SU-DHL-6 (cell line): ENCODE measurements around the gene IL36G.

Experiments used
- H2AFZ ChIP-seq: fragments of 200-600 bp; sonication (generic); 2 replicates; pipeline ENCODE4 v1.6.1; 2014; ENCODE audit warnings: low read depth, mild to moderate bottlenecking, moderate library complexity, mixed read lengths, antibody characterized with exemption, low read length; ENCODE audit not compliant: severe bottlenecking
- H3F3A ChIP-seq: fragments of 200-600 bp; shearing (Covaris generic); 2 replicates; pipeline ENCODE4 v1.6.0; 2016; ENCODE audit warnings: antibody characterized with exemption, mild to moderate bottlenecking; ENCODE audit not compliant: insufficient read depth
- H3K27ac ChIP-seq: fragments of 200-600 bp; sonication (generic); 2 replicates; pipeline ENCODE4 v1.5.1; 2016; ENCODE audit warnings: low read depth, mild to moderate bottlenecking, low read length, moderate library complexity, mixed read lengths
- H3K27me3 ChIP-seq: fragments of 200-600 bp; sonication (generic), shearing (Covaris generic); 2 replicates; pipeline ENCODE4 v1.6.0; 2014; ENCODE audit warnings: mild to moderate bottlenecking, low read length
- H3K36me3 ChIP-seq: fragments of 200-600 bp; sonication (generic); 2 replicates; pipeline ENCODE4 v1.6.1; 2014; ENCODE audit warnings: mild to moderate bottlenecking, low read length, mixed read lengths
- H3K4me2 ChIP-seq: fragments of 300-600, 200-600 bp; shearing (Covaris generic), sonication (generic); 2 replicates; pipeline ENCODE4 v1.6.0; 2014; ENCODE audit warnings: low read length, low read depth, mild to moderate bottlenecking; ENCODE audit not compliant: poor library complexity, severe bottlenecking
- H3K4me3 ChIP-seq: fragments of 200-600 bp; sonication (generic); 2 replicates; pipeline ENCODE4 v1.5.1; 2014; ENCODE audit warnings: antibody characterized with exemption, low read length, mild to moderate bottlenecking, mixed read lengths; ENCODE audit not compliant: insufficient read depth, poor library complexity, severe bottlenecking
- H3K79me2 ChIP-seq: fragments of 200-600 bp; sonication (generic); 2 replicates; pipeline ENCODE4 v1.6.1; 2014; ENCODE audit warnings: mild to moderate bottlenecking, low read length, moderate library complexity; ENCODE audit not compliant: insufficient read depth
- H3K9ac ChIP-seq: fragments of 200-600 bp; sonication (generic); 2 replicates; pipeline ENCODE4 v1.7.0; 2014; ENCODE audit warnings: mild to moderate bottlenecking, low read length
- H3K9me2 ChIP-seq: fragments of 200-600 bp; sonication (generic); replicated peaks from 2 replicates; pipeline ENCODE4 v1.6.1; 2014; ENCODE audit warnings: low read length; ENCODE audit not compliant: insufficient read depth
- H3K9me3 ChIP-seq: fragments of 200-600 bp; sonication (generic); 2 replicates; pipeline ENCODE4 v1.6.1; 2014; ENCODE audit warnings: low read length, mixed read lengths; ENCODE audit not compliant: insufficient read depth
- H4K20me1 ChIP-seq: fragments of 200-600 bp; sonication (generic); 2 replicates; pipeline ENCODE4 v1.6.1; 2014; ENCODE audit warnings: low read depth, mild to moderate bottlenecking, antibody characterized with exemption, low read length, moderate library complexity, mixed read lengths
- EZH2phosphoT487 ChIP-seq: fragments of 200-600 bp; sonication (generic), shearing (Covaris generic); conservative IDR thresholded peaks from 2 replicates; pipeline ENCODE4 v1.6.1; 2018; ENCODE audit warnings: mild to moderate bottlenecking, antibody characterized with exemption, low read length, moderate library complexity, mixed read lengths
- TF ChIP-seq, protein P1 (sequence below): fragments of 200-600 bp; sonication (generic); IDR thresholded peaks from one replicate; pipeline ENCODE4 v1.5.1; 2017; ENCODE audit warnings: antibody characterized with exemption, mild to moderate bottlenecking, low read length, moderate library complexity; ENCODE audit not compliant: insufficient read depth, poor library complexity, severe bottlenecking

The IL36G gene

DNA sequence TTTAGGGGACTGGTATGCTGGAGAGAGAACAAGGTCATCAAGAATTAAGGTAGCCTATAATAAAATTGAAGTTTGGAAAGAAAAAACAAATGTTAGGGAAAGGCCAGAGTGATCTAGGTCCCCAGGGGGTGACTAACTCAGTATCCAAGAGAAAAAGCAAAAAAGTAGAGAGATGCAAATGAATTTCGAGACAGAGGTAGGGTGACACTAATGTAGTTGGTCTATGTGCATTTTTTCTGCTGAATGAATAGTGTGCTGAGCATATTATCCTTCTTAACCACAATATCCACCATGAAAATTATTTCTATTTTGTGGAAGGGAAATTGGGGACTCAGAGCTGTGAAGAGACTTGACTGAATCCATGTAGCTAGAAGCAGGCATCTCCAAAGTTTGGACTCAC is 37.2 kb downstream of the IL36G start:
- no peak for TF ChIP-seq EZH2phosphoT487
- TF ChIP-seq, protein P1, sequence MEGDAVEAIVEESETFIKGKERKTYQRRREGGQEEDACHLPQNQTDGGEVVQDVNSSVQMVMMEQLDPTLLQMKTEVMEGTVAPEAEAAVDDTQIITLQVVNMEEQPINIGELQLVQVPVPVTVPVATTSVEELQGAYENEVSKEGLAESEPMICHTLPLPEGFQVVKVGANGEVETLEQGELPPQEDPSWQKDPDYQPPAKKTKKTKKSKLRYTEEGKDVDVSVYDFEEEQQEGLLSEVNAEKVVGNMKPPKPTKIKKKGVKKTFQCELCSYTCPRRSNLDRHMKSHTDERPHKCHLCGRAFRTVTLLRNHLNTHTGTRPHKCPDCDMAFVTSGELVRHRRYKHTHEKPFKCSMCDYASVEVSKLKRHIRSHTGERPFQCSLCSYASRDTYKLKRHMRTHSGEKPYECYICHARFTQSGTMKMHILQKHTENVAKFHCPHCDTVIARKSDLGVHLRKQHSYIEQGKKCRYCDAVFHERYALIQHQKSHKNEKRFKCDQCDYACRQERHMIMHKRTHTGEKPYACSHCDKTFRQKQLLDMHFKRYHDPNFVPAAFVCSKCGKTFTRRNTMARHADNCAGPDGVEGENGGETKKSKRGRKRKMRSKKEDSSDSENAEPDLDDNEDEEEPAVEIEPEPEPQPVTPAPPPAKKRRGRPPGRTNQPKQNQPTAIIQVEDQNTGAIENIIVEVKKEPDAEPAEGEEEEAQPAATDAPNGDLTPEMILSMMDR = no peak
- Histone ChIP-seq H3K4me2 (no peak overlapping the region), H3K4me3 (no peak overlapping the region), H3K9me2 (no peaks in the 10 kb centered on the region), H3K27me3 (no peaks in the 10 kb centered on the region), H3F3A (no peaks in the 10 kb centered on the region), H4K20me1 (no peaks in the 10 kb centered on the region), H3K79me2 (no peaks in the 10 kb centered on the region), H3K9me3 (no peaks in the 10 kb centered on the region), H2AFZ (no peak overlapping the region), H3K36me3 (no peaks in the 10 kb centered on the region), H3K9ac (no peak overlapping the region), H3K27ac (no peak overlapping the region)

DNA sequence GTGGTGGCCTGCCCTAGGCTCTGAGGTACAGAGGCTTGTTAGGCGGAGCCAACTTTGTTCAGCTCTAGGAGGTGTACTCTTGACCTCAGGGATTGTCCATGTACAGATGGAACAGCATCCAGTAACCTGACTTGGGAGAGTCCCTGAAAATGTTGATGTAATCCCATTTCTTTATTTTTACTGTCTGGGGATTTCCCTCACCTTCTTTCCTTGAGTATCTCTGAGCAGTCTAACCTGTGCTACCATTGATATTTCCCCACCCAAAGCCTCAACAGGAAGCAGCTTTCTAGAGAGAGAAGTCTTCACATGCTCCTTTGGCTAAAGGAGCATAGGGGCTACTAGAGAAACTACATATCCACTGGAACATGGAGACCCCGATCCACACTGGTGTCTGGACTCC is 37.8 kb downstream of the IL36G start:
- TF ChIP-seq, protein P1 = no peak
- no peak for TF ChIP-seq EZH2phosphoT487
- H4K20me1 ChIP-seq = no peaks in the 10 kb centered on the region
- H3K9me3 ChIP-seq = no peaks in the 10 kb centered on the region
- no peak overlapping the region for H3K9ac ChIP-seq
- no peaks in the 10 kb centered on the region for H3K79me2 ChIP-seq
- H3K27me3 ChIP-seq = no peaks in the 10 kb centered on the region
- no peak overlapping the region for H3K27ac ChIP-seq
- no peaks in the 10 kb centered on the region for H3K36me3 ChIP-seq
- no peak overlapping the region for H2AFZ ChIP-seq
- H3K4me2 ChIP-seq = no peak overlapping the region
- no peaks in the 10 kb centered on the region for H3K9me2 ChIP-seq
- H3K4me3 ChIP-seq = no peak overlapping the region
- no peaks in the 10 kb centered on the region for H3F3A ChIP-seq

DNA sequence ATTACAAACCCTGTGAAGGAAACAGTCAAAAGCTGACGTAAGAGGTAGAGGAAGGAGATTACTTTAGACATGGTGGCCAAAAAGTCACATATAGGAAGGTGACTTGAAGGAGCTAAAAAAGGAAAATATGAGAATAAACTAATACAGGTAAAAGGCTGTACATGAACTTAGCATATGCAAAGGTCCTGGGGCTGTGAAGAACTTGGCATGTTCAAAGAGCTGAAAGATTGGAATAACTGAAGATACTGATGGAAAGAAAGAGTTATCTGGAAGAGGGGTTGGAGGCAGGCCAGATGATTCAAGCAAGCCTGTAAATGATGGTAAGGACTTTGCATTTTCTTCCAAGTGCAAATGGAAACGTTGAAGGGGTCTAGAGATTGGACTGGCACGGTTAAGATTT is 40.7 kb downstream of the IL36G start:
- Histone ChIP-seq H3K4me2 (no peak overlapping the region), H4K20me1 (no peaks in the 10 kb centered on the region), H2AFZ (no peak overlapping the region), H3K27me3 (no peaks in the 10 kb centered on the region), H3K9me3 (no peaks in the 10 kb centered on the region), H3K9me2 (no peaks in the 10 kb centered on the region), H3K4me3 (no peak overlapping the region), H3K36me3 (no peaks in the 10 kb centered on the region), H3K9ac (no peak overlapping the region), H3K79me2 (no peaks in the 10 kb centered on the region), H3F3A (no peaks in the 10 kb centered on the region), H3K27ac (no peak overlapping the region)
- TF ChIP-seq EZH2phosphoT487 = no peak
- TF ChIP-seq, protein P1 = no peak

DNA sequence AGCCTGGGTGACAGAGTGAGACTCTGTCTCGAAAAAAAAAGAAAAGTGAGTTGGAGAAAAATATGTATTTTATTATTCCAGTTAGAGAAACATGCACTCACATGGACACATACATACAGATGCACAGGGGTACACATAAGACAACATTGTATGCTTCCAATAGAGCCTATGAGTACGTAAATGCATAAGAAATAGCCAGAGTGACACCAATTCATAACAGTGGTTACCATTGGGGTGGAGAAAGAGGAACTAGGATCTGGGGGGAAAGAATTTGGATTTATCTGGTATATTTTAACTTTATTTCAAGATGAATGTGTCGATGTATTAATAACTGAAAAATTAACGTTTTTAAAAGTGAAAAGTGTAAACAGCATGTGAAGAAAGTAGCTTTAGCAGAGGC is 43.5 kb downstream of the IL36G start:
- Histone ChIP-seq H3F3A (no peaks in the 10 kb centered on the region), H3K27me3 (no peaks in the 10 kb centered on the region), H3K9me3 (no peaks in the 10 kb centered on the region), H3K4me2 (no peak overlapping the region), H2AFZ (no peak overlapping the region), H3K9me2 (no peaks in the 10 kb centered on the region), H3K79me2 (no peaks in the 10 kb centered on the region), H3K9ac (no peak overlapping the region), H4K20me1 (no peaks in the 10 kb centered on the region), H3K27ac (no peak overlapping the region), H3K4me3 (no peak overlapping the region), H3K36me3 (no peaks in the 10 kb centered on the region)
- no peak for TF ChIP-seq EZH2phosphoT487
- TF ChIP-seq, protein P1 = no peak
